Tibial artery (tissue), 4 donors: ENCODE data around the gene CCNQ.
A peak's percentile ranks its signal among the peaks of the same experiment; 100 is the strongest.

Experiments used
- DNase-seq, 2 donors: peaks; one replicate each; pipeline ENCODE4 v3.0.0-alpha.2; 2019
- H3K27ac ChIP-seq, 2 donors: fragments of 200-600 bp; sonication (generic) in 1 of 2; 1 replicate in 1 of 2; 2 replicates in 1 of 2; pipeline ENCODE4 v1.5.1; 2018 to 2019; ENCODE audit warnings: mild to moderate bottlenecking in 1 of 2
- H3K27me3 ChIP-seq, 2 donors: fragments of 200-600 bp; sonication (generic) in 1 of 2; one replicate each; pipeline versions ENCODE4 v1.5.1 to v1.6.0; 2016 to 2019
- H3K36me3 ChIP-seq, 3 donors: fragments of 200-600 bp; sonication (generic) in 2 of 3; one replicate each; pipeline ENCODE4 v1.5.1; 2016 to 2019; ENCODE audit warnings: mild to moderate bottlenecking in 2 of 3
- H3K4me1 ChIP-seq, 4 donors: fragments of 200-600 bp; sonication (generic) in 2 of 4; 1 replicate in 3 of 4; 2 replicates in 1 of 4; pipeline ENCODE4 v1.5.1; 2016 to 2019
- H3K4me3 ChIP-seq, 2 donors: fragments of 200-600 bp; sonication (generic) in 1 of 2; 1 replicate in 1 of 2; 2 replicates in 1 of 2; pipeline ENCODE4 v1.5.1; 2018 to 2019; ENCODE audit warnings: mild to moderate bottlenecking in 2 of 2
- H3K9me3 ChIP-seq, 3 donors: fragments of 200-600 bp; sonication (generic) in 1 of 3; one replicate each; pipeline ENCODE4 v1.5.1; 2016 to 2019
- intact Hi-C: fragments of 100-400 bp; cut with DNase I; formaldehyde crosslinking; loops from one replicate; pipeline ENCODE4 v1.15.0; 2023; ENCODE audit warnings: low total_unique reads
- TF ChIP-seq, protein P1 (sequence below), 2 experiments: fragments of 200-600 bp in 1 of 2; fragments of 450-650 bp in 1 of 2; IDR thresholded peaks; one replicate each; pipeline ENCODE4 v1.5.1; 2017 to 2019; ENCODE audit warnings: antibody characterized with exemption in 2 of 2, mild to moderate bottlenecking in 1 of 2, moderate library complexity in 1 of 2

Gene CCNQ

DNA sequence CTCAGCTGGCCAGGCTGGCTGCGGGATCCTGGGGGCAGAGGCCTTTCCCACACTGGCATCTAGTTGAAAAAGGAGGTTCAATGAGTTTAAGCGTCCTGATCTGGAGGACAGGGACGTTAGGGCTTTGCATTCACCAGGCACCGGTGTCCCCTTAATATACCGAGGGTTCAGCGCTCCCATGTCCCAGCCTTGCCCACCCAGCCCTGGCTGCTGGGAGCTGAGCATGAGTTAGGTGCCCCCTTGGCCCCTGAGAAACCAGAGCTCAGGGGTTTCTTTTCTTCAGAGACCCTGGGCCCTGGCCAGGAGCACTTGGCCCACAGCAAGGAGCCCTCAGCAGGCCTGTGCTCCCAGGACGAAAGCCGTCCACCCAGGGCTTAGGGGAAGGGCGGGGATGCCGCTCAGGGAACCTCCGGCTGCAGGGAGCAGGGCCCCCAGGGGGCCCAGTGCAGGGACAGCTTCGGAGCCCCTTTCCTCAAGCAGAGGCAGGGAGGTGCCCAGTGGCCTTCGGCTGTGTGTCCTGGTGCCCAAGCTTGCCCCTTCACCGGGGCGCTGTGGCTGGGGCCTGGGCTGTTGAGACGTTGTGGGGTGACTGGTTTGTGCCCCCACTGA, 27.2 kb upstream of the CCNQ start:
- H3K27me3 ChIP-seq: peaks cover 0 to 10% of the 10 kb centered on the region in 2 donors
- TF ChIP-seq, protein P1, sequence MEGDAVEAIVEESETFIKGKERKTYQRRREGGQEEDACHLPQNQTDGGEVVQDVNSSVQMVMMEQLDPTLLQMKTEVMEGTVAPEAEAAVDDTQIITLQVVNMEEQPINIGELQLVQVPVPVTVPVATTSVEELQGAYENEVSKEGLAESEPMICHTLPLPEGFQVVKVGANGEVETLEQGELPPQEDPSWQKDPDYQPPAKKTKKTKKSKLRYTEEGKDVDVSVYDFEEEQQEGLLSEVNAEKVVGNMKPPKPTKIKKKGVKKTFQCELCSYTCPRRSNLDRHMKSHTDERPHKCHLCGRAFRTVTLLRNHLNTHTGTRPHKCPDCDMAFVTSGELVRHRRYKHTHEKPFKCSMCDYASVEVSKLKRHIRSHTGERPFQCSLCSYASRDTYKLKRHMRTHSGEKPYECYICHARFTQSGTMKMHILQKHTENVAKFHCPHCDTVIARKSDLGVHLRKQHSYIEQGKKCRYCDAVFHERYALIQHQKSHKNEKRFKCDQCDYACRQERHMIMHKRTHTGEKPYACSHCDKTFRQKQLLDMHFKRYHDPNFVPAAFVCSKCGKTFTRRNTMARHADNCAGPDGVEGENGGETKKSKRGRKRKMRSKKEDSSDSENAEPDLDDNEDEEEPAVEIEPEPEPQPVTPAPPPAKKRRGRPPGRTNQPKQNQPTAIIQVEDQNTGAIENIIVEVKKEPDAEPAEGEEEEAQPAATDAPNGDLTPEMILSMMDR (IDR thresholded peaks at IDR 0.05): no peak

DNA sequence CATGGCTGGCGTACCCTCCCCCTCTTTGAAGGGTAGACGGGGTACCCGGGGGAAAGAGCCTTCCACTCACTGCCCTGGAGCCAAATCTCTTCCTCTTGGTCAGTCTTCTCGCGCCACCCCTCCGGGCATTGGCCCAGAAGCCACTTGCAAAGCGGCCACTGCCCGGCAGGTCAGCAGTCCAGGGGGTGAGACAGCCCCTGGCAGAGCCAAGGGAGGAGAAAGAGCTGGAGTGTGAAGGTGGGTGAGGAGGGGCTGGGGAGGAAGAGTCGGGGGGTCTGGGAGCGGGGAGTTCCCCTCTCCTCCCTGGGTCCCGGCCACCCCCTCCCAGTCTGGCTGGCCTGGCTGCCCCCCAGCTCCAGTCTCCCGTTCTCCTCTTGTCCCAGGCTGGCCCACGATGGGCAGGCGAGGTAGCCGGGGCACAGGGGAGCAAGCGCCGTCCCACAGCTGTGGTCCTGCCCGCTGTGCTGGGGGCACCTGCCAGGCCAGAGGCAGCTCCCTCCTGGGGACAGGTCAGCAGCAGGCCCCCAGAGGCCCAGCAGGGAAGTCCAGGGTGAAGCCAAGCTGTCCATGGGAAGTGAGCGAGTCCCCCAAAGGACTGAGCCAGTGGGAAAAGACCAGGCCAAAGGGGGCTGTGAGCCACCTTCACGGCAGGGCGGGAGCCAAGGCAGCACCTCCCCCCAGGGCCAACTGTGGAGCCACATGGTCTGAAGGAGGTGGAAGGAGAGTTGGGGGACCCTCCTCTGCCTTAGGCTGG, 26.5 kb upstream of the CCNQ start:
- Histone ChIP-seq H3K27ac (no peak overlapping the region), H3K9me3 (no peaks in the 10 kb centered on the region), H3K27me3 (peaks cover 0 to 10% of the 10 kb centered on the region in 2 donors), H3K4me3 (no peak overlapping the region), H3K4me1 (no peaks in the 10 kb centered on the region), H3K36me3 (no peaks in the 10 kb centered on the region)
- DNase-seq: peak in 1 of 2 donors; percentile 20
- TF ChIP-seq, protein P1 (IDR thresholded peaks at IDR 0.05): no peak
- intact Hi-C loops: no loop called here

More for the DNA sequence above, 27.2 kb upstream of the CCNQ start:
- no peak for DNase-seq
- Histone ChIP-seq H3K9me3 (peaks cover 0 to 5% (median 0%) of the 10 kb centered on the region in 3 donors), H3K4me1 (no peaks in the 10 kb centered on the region), H3K27ac (no peak overlapping the region), H3K36me3 (no peaks in the 10 kb centered on the region), H3K4me3 (no peak overlapping the region)
- intact Hi-C loops: no loop called here

DNA sequence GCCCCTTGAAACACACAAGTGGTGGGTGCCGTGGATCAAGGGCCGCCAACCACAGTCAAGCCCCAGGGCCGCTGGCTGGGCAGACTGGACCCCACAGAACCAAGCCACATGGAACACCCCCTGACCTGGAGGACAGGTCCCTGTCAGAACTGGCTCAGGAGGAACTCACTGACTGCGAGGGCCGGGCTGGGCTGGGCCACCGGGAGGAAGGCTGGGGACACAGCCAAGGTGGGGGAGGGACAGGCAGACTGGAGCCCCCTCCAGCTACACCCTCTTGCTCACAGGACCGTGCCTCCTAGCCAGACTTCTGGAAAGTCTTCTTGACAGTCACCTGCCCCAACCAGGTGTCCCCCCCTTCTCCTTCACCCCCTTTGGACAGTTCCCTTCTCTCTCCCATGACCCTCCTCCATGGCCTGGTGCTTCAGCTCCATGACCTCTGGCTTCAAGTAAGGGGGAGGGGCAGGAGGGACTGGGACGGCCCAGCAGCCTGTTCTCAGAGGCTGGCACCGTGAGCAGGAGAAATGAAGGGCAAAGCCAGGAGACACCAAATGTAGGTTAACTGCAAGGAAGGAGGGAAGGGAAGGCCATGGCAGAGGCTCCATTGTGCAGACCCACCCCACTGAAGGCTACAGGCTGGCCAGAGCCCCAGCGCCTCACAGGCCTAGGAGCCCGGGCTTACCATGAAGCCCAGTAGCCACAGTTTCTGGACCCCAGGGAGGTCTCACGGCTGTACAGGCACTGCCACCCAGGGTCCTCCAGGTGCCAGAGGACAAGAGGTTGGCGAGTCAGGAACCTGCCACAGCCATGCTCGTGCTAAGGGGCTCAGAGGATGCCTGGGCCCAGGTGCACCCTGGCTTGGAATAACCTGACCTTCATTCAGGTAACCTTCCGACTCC, 25.5 kb upstream of the CCNQ start:
- Histone ChIP-seq H3K27ac (no peak overlapping the region), H3K4me1 (no peaks in the 10 kb centered on the region), H3K4me3 (no peak overlapping the region), H3K27me3 (peaks cover 0 to 10% of the 10 kb centered on the region in 2 donors), H3K9me3 (no peaks in the 10 kb centered on the region), H3K36me3 (no peaks in the 10 kb centered on the region)
- TF ChIP-seq, protein P1 (IDR thresholded peaks at IDR 0.05): no peak
- peak in 1 of 2 donors; percentile 50 for DNase-seq
- intact Hi-C loops: no loop called here

DNA sequence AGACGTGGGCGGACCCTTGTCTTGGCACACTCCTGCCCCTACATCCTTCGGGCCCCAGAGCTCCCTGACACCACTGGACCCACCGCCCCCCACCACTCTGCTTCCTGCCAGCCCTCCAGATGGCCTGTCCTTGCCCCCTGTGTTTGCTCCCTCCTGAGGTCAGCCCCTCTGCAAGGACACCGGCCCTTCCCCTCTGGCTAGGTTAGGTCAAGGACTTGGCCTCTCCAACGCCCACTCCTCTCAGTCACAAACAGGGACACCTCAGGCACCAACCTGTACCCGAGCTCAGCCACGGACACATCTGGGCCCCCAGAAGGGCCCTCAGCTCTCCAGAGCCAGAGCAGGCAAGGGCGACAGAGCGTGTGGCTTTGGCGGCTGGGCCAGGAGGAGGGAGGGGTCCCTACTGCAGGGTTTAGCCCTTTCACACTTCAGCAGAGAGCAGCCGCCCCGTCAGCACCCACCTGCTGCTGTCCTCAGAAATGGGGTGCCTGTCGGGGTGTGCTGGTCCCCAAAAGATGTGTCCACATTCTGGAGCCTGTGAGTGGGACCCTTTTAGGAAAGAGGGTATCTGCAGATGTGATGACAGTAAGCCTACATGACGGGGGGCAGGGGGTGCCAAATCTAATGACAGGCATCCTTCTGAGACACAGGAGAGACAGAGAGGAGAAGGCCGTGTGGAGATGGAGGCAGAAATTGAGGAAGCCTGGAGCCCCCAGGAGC, 24.5 kb upstream of the CCNQ start:
- TF ChIP-seq, protein P1 (IDR thresholded peaks at IDR 0.05): no peak
- H3K4me1 ChIP-seq: no peaks in the 10 kb centered on the region

DNA sequence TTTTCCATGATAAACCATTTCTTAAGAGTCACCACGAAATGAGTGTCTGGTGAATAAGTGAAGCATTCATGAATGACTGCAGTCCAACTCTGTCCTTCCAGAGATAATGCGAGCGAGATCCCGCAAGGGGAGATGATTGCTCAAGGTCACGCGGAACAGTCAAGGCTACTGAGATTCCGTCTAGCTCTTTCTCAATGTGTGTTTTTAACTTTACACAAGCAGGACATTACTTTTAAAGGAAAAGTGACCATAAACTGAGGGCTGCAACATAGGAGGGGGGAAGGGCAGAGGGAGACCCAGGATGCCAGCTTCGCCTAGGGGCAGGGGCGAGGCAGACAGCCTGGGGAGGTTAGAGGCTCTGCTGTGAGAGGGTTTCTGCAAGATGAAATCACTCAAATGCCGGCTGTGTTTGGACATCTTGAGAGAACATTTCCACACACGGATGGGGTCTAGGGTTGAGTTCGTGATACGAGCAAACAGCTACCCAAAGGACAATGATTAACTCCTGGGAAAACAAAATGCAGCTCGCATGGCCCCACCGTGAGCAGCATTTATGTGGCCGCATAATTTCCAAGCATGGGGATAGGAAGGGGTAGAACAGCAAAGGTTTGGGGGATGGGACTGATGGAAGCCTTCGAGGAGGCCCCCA, 23.8 kb upstream of the CCNQ start:
- Histone ChIP-seq H3K36me3 (no peaks in the 10 kb centered on the region), H3K27ac (no peak overlapping the region), H3K27me3 (peaks cover 0 to 10% of the 10 kb centered on the region in 2 donors), H3K4me3 (no peak overlapping the region), H3K4me1 (no peaks in the 10 kb centered on the region), H3K9me3 (no peaks in the 10 kb centered on the region)
- DNase-seq: no peak
- intact Hi-C loops: no loop called here
- TF ChIP-seq, protein P1 (IDR thresholded peaks at IDR 0.05): no peak

More for the DNA sequence above, 24.5 kb upstream of the CCNQ start:
- peak in 1 of 2 donors; percentile 16 for DNase-seq
- H3K27me3 ChIP-seq: peaks cover 0 to 10% of the 10 kb centered on the region in 2 donors
- H3K36me3 ChIP-seq: no peaks in the 10 kb centered on the region
- H3K4me3 ChIP-seq: no peak overlapping the region
- intact Hi-C loops: no loop called here
- H3K27ac ChIP-seq: no peak overlapping the region
- H3K9me3 ChIP-seq: no peaks in the 10 kb centered on the region
